Activated CD8-positive, alpha-beta memory T cell treated with anti-CD3 and anti-CD28 coated beads, Interleukin-2, amount 50 U/mL, for 24 hours (primary cell): ENCODE measurements around the gene ITPK1.
A peak's percentile ranks its signal among the peaks of the same experiment; 100 is the strongest.

Experiments used
- DNase-seq: peaks from one replicate; pipeline ENCODE4 v3.0.0-alpha.2; 2020; ENCODE audit errors: extremely low read depth

Gene ITPK1

GRCh38 chr14:92953526-92953925 lies 162.2 kb downstream of the ITPK1 start:
- DNase-seq = no peak

GRCh38 chr14:92952481-92953298 lies 163.0 kb downstream of the ITPK1 start:
- no peak for DNase-seq

- DNase-seq = peak; percentile 75
These were observed 163.7 kb downstream of the ITPK1 start for GRCh38 chr14:92951912-92952471.

DNA sequence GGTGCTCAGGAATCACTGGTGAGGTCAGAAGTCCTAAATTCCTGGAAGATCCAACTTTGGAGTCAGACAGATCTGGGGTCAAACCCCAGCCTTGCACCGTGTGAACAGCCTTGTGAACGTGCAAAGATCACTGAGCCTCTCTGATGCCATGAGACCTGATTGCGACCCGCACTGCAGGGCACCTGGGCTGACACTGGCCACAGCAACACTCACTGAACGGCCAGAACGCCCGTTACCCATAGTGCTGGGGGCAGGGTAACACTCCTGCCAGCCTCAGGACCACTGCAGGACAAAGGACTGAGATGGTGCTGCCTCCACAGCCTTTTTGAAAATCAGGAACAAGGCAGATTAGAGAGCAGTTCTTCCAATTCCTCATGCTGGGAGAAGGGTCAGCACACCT lies 164.5 kb downstream of the ITPK1 start:
- DNase-seq = no peak

- DNase-seq = no peak
These were observed 165.0 kb downstream of the ITPK1 start for GRCh38 chr14:92950773-92951172.

GRCh38 chr14:92950193-92950540 lies 165.6 kb downstream of the ITPK1 start:
- DNase-seq = no peak

DNA sequence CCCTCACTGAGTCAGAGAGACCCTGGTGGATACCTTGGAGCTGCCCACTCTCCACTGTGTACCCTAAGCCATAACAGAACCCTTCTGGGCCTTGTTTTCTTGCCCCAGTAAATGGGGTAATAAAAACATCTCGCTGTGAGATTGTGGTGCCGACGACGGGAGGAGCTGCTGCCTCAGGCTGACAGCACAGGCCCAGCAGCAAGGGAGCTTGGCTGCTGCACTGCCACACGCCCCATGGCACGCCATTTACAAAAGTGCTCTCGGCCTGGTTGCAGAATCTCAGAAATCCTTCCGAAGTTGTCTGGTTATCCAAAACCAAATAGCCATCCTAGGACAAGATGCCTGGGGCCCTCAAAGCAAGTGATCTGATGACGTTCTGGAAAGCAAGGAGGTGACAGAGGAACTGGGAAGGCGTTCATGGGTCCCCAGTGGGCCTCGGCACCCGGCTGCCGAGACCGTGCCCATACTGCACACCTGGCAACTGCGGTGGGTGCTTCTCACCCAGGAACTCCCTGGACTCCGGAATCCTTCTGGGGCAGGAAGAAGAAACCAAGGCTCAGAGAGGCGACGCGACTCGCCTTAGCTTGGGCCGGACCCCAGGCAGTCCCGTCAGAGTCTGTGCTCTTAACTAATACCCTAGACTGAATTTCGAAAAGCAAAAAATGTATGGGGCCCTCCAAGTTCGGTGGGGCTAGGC lies 166.1 kb downstream of the ITPK1 start:
- DNase-seq = no peak

DNA sequence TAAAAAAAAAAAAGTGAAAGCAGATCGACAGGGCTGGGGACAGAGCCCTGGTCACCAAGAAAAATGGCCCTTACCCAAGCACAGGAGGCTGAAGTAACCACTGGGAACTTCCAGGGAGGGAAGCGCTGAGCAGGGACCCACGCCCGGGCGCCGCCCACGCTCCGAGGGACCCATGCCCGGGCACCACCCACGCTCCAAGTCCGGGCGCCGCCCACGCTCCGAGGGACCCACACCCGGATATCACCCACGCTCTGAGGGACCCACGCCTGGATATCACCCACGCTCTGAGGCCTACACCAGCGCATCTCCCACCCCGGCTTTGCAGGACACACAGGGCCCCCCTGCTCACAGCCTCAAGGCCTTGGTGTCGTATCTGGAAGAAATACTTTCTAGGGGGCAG lies 167.1 kb downstream of the ITPK1 start:
- DNase-seq = no peak

- DNase-seq = no peak
These were observed 168.7 kb downstream of the ITPK1 start for GRCh38 chr14:92946847-92947545.

DNA sequence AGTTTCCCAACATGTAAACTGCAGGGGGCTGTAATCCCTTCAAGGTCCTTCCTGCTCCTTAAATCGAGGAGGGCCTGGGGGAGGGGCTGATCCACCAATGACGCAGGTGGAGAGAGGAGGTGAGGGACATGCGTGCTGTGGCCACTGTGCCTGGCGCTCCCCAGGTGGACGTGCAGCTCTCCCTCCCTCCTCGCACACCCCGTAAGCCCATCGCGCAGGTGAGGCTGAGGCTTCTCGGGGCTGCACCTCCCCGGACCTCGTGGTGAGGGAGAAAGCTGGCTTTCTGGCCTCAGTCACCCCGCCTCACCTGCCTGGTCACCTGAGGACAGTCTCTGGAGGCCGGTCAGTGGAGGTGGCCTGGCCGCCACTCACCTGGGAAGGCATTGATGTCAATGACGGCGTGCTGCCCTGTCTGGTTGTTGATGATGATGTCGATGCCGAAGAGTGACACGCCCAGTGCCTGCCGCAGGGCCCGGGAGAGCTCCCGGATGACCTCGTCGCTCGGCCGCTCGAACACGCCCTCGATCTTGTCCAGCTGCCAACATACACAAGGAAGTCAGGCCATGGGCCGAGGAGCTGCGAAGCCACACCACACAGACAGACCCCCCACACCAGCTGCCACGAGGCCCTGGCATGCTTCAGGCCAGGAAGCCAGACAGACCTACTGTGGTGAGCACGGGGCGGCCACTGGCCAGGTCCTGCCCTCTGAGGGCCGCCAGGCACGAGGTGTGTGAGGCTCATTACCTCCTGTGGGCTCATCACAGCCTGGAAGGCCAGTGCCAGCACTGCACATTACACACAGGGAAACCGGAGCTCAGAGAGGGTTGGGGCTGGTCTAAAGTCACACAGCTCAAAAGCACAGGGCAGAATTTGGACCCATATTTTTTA lies 169.5 kb downstream of the ITPK1 start:
- no peak for DNase-seq

- no peak for DNase-seq
These were observed 170.2 kb downstream of the ITPK1 start for GRCh38 chr14:92945544-92945943.

- DNase-seq = no peak
These were observed 170.7 kb downstream of the ITPK1 start for GRCh38 chr14:92944976-92945375.

GRCh38 chr14:92943855-92944570 lies 171.7 kb downstream of the ITPK1 start:
- DNase-seq = no peak

DNA sequence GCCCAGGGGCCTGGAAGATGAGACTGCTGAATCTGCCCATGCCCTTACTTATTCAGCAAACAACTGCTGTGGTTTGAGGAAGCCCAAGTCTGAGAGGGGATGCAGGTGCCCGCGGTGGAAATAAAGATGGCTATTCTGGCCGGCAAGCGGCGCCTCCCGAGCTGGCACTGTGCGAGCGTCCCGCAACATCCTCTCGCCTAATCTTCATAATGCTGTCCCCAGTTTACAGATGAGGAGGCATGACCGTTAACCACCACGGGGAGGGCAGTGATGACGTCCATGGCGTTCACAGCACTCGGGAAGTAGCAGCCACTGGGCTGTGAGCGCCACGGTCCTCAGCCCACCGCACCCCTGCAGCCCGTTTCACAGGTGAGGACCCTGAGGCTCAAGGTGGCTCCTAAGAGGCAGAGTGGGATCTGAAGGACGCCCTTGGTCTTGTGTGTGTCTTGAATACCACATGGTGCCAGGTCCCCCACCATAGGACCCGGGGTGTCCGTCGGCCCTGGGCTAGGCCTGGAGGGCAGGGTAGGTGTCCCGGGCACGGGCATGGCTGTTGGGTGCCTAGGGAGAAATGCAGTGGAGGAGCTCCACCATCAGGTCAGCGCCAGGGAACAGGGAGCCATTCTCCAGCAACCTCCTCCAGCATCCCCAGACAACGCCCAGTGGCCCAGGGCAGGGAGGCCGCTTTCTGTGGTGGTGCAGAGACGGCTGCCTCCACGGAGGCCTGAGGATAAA lies 172.6 kb downstream of the ITPK1 start:
- no peak for DNase-seq

- no peak for DNase-seq
These were observed 173.1 kb downstream of the ITPK1 start for GRCh38 chr14:92942576-92942975.

DNA sequence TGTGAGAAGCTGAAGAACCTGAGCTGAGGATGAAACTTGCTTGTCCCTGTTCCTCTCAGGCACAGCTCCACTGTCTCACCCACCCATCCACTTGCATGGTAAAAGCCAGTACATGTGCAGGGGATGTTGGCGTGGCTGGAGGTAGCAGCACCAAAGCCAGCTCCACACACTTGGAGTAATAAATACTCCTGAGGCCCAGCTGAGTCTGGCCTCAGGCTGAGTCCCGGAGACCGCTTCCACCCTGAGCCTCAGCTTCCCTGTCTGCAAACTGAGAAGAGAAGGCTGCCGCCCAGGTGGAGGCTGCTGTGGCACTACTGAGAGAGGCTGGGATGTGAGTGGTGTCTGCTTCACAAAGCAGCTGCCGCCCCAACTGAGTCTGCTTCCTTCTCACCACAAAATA lies 173.6 kb downstream of the ITPK1 start:
- no peak for DNase-seq

- DNase-seq = no peak
These were observed 174.2 kb downstream of the ITPK1 start for GRCh38 chr14:92941531-92941930.

DNA sequence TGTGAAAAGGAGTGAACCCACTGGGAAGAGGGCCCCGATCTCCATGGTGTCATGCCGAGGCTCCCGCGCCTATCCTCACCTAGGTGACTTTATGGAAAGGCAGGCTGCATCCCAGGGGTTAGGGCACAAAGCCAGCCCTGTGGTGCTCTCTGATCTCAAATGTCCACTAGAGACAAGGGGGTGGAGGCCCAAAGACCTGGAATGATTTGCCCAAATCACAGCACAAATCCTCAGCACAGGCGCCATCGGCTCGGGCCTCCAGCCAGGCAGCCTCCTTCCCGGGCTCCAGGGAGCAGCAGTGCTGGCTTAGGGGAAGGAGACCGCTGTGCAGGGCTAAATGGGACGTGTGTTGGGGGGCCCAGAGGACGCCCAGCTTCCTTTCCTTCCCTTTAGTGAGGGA lies 175.2 kb downstream of the ITPK1 start:
- DNase-seq = no peak

DNA sequence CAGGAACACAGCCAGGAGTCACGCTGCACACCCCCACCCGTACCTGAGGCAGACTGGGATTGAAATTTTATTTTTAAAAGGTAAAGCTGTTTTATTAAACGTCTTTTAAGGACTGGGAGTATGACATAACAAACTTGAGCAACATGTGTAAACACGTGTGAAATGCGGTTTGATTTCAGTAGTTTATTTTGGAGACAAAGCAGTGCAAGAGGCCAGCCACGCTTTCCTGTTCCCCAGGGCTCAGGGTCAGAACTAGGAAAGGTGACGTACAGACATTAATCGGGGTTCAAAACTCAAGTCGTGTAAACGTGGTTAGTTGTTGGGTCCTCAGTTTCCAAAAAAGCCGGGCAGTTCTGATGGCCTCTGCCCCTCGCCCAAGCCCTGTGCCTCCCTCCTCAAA lies 176.0 kb downstream of the ITPK1 start:
- DNase-seq = no peak
